Choroid plexus epithelial cell (primary cell): ENCODE measurements around the gene HDAC7.

Experiments used
- DNase-seq: peaks from one replicate; pipeline ENCODE4 v3.0.0-alpha.2; 2010; ENCODE audit warnings: low read depth
- H3K4me3 ChIP-seq: 2 replicates; pipeline ENCODE4 v1.5.1; 2011; ENCODE audit warnings: low read depth, mild to moderate bottlenecking, control low read depth, low read length, moderate library complexity
- TF ChIP-seq, protein P1 (sequence below): conservative IDR thresholded peaks from 2 replicates; pipeline ENCODE4 v1.5.1; 2011; ENCODE audit warnings: low read depth, mild to moderate bottlenecking, control low read depth, inconsistent platforms, low read length, moderate library complexity

HDAC7 gene

DNA sequence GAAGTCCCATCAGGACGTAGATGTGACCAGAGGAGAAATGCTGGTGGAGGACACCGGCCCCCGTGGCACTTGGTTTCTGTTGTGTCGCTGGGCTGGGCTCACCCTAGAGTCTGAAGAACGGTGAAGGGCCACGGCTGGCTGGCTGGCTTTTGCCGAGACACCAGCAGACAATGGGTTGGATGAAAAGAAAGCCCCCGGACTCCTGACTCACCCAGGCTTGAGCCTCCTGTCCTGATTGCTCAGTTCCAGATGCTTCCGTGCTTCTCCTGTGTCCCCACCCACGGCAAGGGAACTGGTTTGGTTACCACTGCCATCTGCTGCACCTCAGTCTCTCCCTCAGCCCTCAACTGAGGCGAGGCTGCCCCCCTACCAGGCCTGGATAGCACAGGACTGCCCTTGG lies 84.1 kb downstream of the HDAC7 start:
- TF ChIP-seq, protein P1, sequence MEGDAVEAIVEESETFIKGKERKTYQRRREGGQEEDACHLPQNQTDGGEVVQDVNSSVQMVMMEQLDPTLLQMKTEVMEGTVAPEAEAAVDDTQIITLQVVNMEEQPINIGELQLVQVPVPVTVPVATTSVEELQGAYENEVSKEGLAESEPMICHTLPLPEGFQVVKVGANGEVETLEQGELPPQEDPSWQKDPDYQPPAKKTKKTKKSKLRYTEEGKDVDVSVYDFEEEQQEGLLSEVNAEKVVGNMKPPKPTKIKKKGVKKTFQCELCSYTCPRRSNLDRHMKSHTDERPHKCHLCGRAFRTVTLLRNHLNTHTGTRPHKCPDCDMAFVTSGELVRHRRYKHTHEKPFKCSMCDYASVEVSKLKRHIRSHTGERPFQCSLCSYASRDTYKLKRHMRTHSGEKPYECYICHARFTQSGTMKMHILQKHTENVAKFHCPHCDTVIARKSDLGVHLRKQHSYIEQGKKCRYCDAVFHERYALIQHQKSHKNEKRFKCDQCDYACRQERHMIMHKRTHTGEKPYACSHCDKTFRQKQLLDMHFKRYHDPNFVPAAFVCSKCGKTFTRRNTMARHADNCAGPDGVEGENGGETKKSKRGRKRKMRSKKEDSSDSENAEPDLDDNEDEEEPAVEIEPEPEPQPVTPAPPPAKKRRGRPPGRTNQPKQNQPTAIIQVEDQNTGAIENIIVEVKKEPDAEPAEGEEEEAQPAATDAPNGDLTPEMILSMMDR: no peak
- no peak for DNase-seq
- no peak overlapping the region for H3K4me3 ChIP-seq

DNA sequence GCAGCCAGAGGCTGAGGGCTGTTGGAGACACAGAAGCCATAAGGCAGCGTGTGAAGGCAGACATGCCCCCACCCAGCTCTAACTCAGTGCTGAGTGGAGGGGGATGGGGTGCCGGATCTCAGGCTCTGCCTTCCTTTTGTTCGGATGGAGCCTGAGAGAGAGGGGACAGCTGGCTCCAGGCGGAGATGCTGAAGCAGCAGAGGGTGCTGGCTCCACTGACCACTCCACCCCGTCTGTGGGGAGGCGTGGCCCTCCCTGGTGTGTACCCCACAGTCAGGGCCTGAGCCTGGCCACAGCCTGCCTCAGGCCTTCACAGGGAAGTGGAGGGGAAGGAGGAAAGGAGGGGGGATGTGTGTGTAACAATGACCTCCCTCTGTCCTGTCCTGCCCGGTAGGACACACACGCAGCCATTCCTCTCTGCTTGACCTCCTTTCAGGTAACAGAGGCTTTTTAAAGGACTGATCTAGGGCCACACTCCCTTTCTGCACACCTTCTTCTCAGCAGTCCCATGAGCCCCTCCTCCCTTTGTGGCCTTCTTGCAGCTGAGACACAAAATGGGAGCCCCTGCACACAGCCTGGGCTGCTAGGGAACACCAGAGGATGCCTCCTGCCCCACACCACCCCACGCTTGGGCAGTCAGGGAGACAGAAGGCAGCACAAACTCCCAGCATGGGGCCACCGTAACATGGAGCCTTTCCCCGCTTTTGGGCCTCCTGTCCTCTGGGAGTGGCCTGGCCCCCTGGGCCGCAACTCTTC lies 84.8 kb downstream of the HDAC7 start:
- TF ChIP-seq, protein P1: no peak
- DNase-seq: no peak
- no peak overlapping the region for H3K4me3 ChIP-seq

DNA sequence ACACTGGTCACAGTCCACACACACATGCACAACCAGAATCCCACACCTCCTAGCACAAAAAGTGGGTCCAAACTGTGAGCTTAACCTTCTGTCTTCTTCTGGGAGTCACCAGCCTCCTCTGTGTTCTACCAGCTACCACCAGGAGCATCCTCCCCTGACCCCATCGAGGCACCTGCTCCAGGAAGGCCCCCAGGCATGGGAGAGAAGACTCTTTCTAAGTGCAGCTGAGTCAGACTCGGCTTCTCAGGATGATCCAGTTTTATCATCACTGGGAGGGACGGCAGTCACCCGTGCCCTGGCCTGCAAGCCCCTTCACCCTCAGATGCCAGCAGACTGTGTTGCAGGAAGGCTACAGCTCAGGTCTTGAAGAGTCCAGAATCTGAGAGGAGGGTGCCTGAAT lies 86.6 kb downstream of the HDAC7 start:
- DNase-seq: no peak
- H3K4me3 ChIP-seq: no peak overlapping the region
- TF ChIP-seq, protein P1: no peak
